BJ (cell line): Measurements from ENCODE around the gene PCSK7. TPM values are rescaled to one million over a fixed set of nuclear protein-coding genes. Genes with fewer than 3 reads are reported as not detected.
"Not testable (repeated sequence)": the region's sequence is repeated elsewhere in the genome, so short reads cannot be mapped to it uniquely, and the experiment has no call there.

Source experiments
- CTCF ChIA-PET: fragments of 350-600 bp; formaldehyde crosslinking; extraction: SDS; loops from one replicate; lab custom pipeline; 2021; ENCODE audit warnings: antibody characterized with exemption, inconsistent platforms; lab: Yijun Ruan, JAX
- POLR2A ChIA-PET: fragments of 300-600 bp; sonication (Branson Sonifier 250); formaldehyde crosslinking; extraction: SDS; loops from one replicate; lab custom pipeline; 2021; ENCODE audit warnings: antibody characterized with exemption; lab: Charles Lee
- DNase-seq: peaks from one replicate; pipeline ENCODE4 v3.0.0-alpha.2; 2011; ENCODE audit warnings: low read depth
- H3K27me3 ChIP-seq: 2 replicates; pipeline ENCODE4 v1.6.0; 2011; ENCODE audit warnings: low read length; ENCODE audit not compliant: control insufficient read depth, insufficient read depth
- H3K36me3 ChIP-seq: 2 replicates; pipeline ENCODE4 v1.5.1; 2011; ENCODE audit warnings: low read length; ENCODE audit not compliant: control insufficient read depth, insufficient read depth
- H3K4me3 ChIP-seq: 2 replicates; pipeline ENCODE4 v1.5.1; 2011; ENCODE audit warnings: low read depth, mild to moderate bottlenecking, control low read depth, low read length
- CTCF ChIP-seq: IDR thresholded peaks from 2 replicates; pipeline ENCODE4 v1.5.1; 2011; ENCODE audit warnings: low read depth, mild to moderate bottlenecking, control low read depth, inconsistent platforms, low read length, moderate library complexity; ENCODE audit not compliant: insufficient read depth
- polyA minus RNA-seq: library from RNA; depleted of rRNA, polyadenylated mRNA; stranded (reverse); fragments of >200 nt; gene quantifications from 2 replicates; pipeline ENCODE4 v1.2.3, GENCODE V29; 2011; rRNA and poly(A)+ RNA removed
- polyA plus RNA-seq: library from polyadenylated mRNA; depleted of rRNA; stranded (reverse); fragments of >200 nt; gene quantifications from 2 replicates; pipeline ENCODE4 v1.2.3, GENCODE V29; 2011; rRNA removed

The PCSK7 gene
- 20.8 and 32.8 TPM in 2 replicates for polyA plus RNA-seq
- polyA minus RNA-seq = 28.9 and 29.6 TPM in 2 replicates

DNA sequence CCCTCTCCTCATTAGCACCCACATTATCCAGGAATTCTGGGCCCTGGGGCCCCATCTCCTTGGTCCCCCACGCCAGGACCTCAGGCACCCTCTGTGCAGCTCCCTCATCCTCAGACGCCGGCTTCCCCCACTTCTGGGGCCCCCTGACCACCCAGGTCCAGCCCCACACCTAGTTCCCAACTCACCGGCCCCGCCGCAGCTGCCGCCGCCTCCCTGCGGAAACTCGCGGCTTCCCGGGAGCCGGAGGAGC, at the start of gene PCSK7:
TSS of gene PCSK7 (minus strand) at position 232 of the 250 bp plus-strand sequence. CDS start 2,229 bp downstream, outside the sequence.
- POLR2A ChIA-PET = interaction anchor here (1.0 kb wide), 1 partner anchor 53 kb away, joined by 3 read pairs; the partner anchor contains the start of gene SIDT2
- TF ChIP-seq CTCF = no peak
- peaks cover 22% of the 10 kb centered on the region for H3K36me3 ChIP-seq
- no peaks in the 10 kb centered on the region for H3K27me3 ChIP-seq
- peak within 1 kb of the TSS; percentile 89 for H3K4me3 ChIP-seq
- CTCF ChIA-PET = interaction anchor here (0.8 to 2.8 kb wide), 10 partner anchors 10 to 179 kb away, joined by 3 to 19 read pairs (median 5); partner anchors contain the start of genes PAFAH1B2 and SIDT2
- DNase-seq = no peak

GRCh38 chr11:117281159-117281558, 49.3 kb upstream of the PCSK7 start:
- no peaks in the 10 kb centered on the region for H3K27me3 ChIP-seq
- H3K36me3 ChIP-seq = peaks cover 4% of the 10 kb centered on the region
- peak; percentile 99 for DNase-seq
- no peak overlapping the region for H3K4me3 ChIP-seq
- no peak for TF ChIP-seq CTCF
- ChIA-PET CTCF (interaction anchor here (0.6 to 1.5 kb wide), 2 partner anchors 42 to 231 kb away, joined by 3 to 4 read pairs; no protein-coding TSS in a partner anchor), POLR2A (no interaction called here)

DNA sequence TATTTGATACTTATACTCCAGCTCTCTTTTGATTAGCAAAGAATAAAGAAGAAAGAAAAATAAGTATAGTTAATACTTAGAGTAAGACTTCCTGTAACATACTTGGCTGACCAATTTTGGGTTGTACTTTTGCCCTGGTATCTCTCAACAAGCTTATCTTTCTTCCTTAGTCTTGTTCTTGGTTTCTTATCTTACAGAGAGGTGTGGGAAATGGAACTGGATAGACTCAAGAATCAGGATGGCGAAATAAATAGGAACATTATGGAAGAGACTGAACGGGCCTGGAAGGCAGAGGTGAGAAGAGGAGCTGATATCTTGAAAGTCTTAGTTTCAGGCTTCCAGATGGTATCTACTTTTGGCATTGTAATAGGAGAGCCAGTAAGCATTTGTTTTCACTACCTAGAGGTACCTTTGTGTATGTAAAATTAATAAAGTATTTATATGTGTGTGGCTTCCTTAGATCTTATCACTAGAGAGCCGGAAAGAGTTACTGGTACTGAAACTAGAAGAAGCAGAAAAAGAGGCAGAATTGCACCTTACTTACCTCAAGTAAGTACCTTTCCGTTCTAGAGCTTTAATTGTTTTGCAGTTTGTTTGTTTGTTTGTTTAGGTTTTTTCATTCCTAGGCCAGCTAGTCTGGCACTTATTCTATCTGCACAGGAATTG, 48.0 kb upstream of the PCSK7 start:
- Histone ChIP-seq H3K36me3 (peaks cover 4% of the 10 kb centered on the region), H3K4me3 (no peak overlapping the region), H3K27me3 (no peaks in the 10 kb centered on the region)
- CTCF ChIA-PET = interaction anchor here (1.5 kb wide), 1 partner anchor 40 kb away, joined by 3 read pairs; no protein-coding TSS in a partner anchor
- TF ChIP-seq CTCF = no peak
- POLR2A ChIA-PET = no interaction called here
- DNase-seq = no peak

DNA sequence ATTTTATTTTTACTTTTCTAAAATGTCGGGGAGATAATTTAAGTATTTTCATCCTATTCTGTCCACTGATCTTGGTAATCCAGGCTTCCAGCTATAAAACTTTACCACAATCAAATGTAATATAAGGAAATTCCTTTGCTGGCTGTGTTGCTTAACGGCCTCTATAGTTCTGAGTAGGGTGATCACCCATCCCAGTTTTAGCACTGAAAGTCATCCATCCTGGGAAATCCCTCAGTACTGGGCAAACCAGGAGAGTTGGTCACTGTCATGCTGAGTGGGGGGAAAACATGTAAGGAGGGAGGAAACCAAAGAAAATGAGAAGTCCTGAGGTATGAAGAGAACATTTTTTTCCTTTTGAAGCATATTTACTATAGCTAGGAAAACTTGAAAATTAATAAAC, 46.5 kb upstream of the PCSK7 start:
- CTCF ChIA-PET = no interaction called here
- POLR2A ChIA-PET = no interaction called here
- no peak for TF ChIP-seq CTCF
- no peak for DNase-seq
- H3K36me3 ChIP-seq = peaks cover 4% of the 10 kb centered on the region
- no peak overlapping the region for H3K4me3 ChIP-seq
- H3K27me3 ChIP-seq = no peaks in the 10 kb centered on the region

DNA sequence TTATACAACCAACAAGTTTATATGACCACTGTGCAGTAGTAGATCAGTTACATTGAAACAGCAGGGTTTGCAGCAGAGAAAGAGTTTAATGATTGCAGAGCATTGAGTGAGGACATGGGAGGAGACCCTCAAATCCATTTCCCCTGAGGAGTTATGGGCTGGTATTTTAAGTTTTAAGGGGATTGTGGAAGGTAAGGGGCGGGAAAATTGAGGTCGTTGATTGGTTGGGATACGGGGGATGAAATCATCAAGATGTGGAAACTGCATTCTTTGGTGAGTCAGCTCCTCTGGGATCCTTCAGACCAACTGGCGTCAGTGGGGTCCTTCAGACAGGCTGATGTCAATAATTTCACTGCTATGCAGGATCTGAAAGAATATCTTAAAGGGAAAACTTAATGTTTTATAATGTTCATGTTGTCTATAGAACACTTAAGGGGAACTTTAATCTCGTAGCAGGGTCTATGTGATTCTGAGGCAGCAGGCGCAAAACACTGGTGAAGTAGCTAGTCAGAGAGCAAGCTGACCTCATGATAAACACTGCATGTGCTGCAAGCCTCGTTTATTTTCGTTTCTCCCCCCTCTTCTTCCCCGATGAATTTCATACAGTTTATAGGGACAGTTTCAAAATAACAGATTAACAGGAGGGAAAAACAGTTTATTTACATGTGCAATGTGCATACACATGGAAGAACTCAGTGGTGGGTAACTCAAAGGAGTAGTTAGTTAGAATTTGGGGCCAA, 41.8 kb upstream of the PCSK7 start:
- ChIA-PET POLR2A (no interaction called here), CTCF (interaction anchor here (0.6 to 0.7 kb wide), 2 partner anchors 36 to 68 kb away, joined by 3 to 4 read pairs; no protein-coding TSS in a partner anchor)
- TF ChIP-seq CTCF = no peak
- peak; percentile 29 for DNase-seq
- Histone ChIP-seq H3K4me3 (no peak overlapping the region), H3K36me3 (no peaks in the 10 kb centered on the region; the same call in 1 of the 2 replicates), H3K27me3 (no peaks in the 10 kb centered on the region)

GRCh38 chr11:117272175-117272574, 40.3 kb upstream of the PCSK7 start:
- H3K27me3 ChIP-seq, H3K4me3 ChIP-seq, H3K36me3 ChIP-seq, DNase-seq, POLR2A ChIA-PET: not testable (repeated sequence)
- CTCF ChIA-PET = interaction anchor here (0.6 to 2.3 kb wide), 2 partner anchors 10 to 684 kb away, joined by 3 to 7 read pairs; no protein-coding TSS in a partner anchor
